Activated CD4-positive, alpha-beta T cell treated with anti-CD3 and anti-CD28 coated beads for 4 hours (primary cell): ENCODE data around the gene ZNF747.
"Not testable (repeated sequence)": the region's sequence is repeated elsewhere in the genome, so short reads cannot be mapped to it uniquely, and the experiment has no call there.

Experiments
- DNase-seq, 2 donors: peaks; one replicate each; pipeline ENCODE4 v3.0.0-alpha.2; 2020

ZNF747 gene

GRCh38 chr16:30533748-30534367 lies 800 bp downstream of the ZNF747 start:
- DNase-seq = no peak

- DNase-seq = no peak
Measured at GRCh38 chr16:30533146-30533522, 1.5 kb downstream of the ZNF747 start.

GRCh38 chr16:30532285-30533145 lies 2.1 kb downstream of the ZNF747 start:
- no peak for DNase-seq

GRCh38 chr16:30530163-30531037 lies 4.3 kb downstream of the ZNF747 start:
- DNase-seq = no peak

GRCh38 chr16:30528799-30529457 lies 5.7 kb downstream of the ZNF747 start:
- no peak for DNase-seq

- DNase-seq = no peak
Measured at GRCh38 chr16:30527635-30528178, 7.0 kb downstream of the ZNF747 start.

GRCh38 chr16:30526823-30527634 lies 7.6 kb downstream of the ZNF747 start:
- DNase-seq = peak; percentile 83 to 86

- peak; percentile 20 to 27 for DNase-seq
Measured at GRCh38 chr16:30526137-30526822, 8.4 kb downstream of the ZNF747 start, which contains the start of gene ZNF768. Gene ZNF768, minus strand, starts transcription at chr16:30526566. Its CDS starts 153 bp downstream, at chr16:30526413.

GRCh38 chr16:30525844-30526136 lies 8.9 kb downstream of the ZNF747 start:
- no peak for DNase-seq

- no peak for DNase-seq
Measured at GRCh38 chr16:30524575-30525568, 9.8 kb downstream of the ZNF747 start.

- no peak for DNase-seq
Measured at GRCh38 chr16:30523768-30524574, 10.7 kb downstream of the ZNF747 start.

- DNase-seq = not testable (repeated sequence)
Measured at GRCh38 chr16:30522702-30523463, 11.8 kb downstream of the ZNF747 start.

- no peak for DNase-seq
Measured at GRCh38 chr16:30521873-30522641, 12.6 kb downstream of the ZNF747 start.

- no peak for DNase-seq
Measured at GRCh38 chr16:30521476-30521872, 13.2 kb downstream of the ZNF747 start.

- DNase-seq = no peak
Measured at GRCh38 chr16:30519120-30520049, 15.3 kb downstream of the ZNF747 start.

GRCh38 chr16:30518552-30518951 lies 16.1 kb downstream of the ZNF747 start:
- DNase-seq = no peak
